Vagina (tissue), 2 donors: ENCODE data around the gene EXOC6B. TPM values are rescaled to one million over a fixed set of nuclear protein-coding genes. Genes with fewer than 3 reads are reported as not detected.

ENCODE experiments used
- DNase-seq, 2 donors: peaks; one replicate each; pipeline ENCODE4 v3.0.0-alpha.2; 2017; ENCODE audit errors: extremely low spot score in 2 of 2
- H3K27ac ChIP-seq: fragments of 200-600 bp; sonication (generic); one replicate; pipeline ENCODE4 v1.5.1; 2019
- H3K27me3 ChIP-seq: fragments of 200-600 bp; sonication (generic); one replicate; pipeline ENCODE4 v1.5.1; 2019
- H3K36me3 ChIP-seq, 2 donors: fragments of 200-600 bp; sonication (generic); one replicate each; pipeline ENCODE4 v1.5.1; 2017 to 2019
- H3K4me1 ChIP-seq: fragments of 200-600 bp; sonication (generic); one replicate; pipeline ENCODE4 v1.5.1; 2019
- H3K4me3 ChIP-seq, 2 donors: fragments of 200-600 bp; sonication (generic); 1 replicate in 1 of 2; 2 replicates in 1 of 2; pipeline ENCODE4 v1.5.1; 2016 to 2019
- H3K9me3 ChIP-seq: fragments of 200-600 bp; sonication (generic); one replicate; pipeline ENCODE4 v1.5.1; 2019
- CTCF ChIP-seq, 3 experiments: fragments of 450-650 bp in 2 of 3; fragments of 200-600 bp in 1 of 3; sonication (generic) in 1 of 3; IDR thresholded peaks; one replicate each; pipeline ENCODE4 v1.5.1; 2017 to 2019; ENCODE audit warnings: antibody characterized with exemption in 3 of 3, mild to moderate bottlenecking in 2 of 3, moderate library complexity in 2 of 3
- POLR2A ChIP-seq, 2 donors: fragments of 450-650 bp; IDR thresholded peaks; one replicate each; pipeline ENCODE4 v1.6.1; 2017; ENCODE audit warnings: antibody characterized with exemption in 2 of 2, mild to moderate bottlenecking in 2 of 2, moderate library complexity in 2 of 2
- POLR2AphosphoS5 ChIP-seq, 2 donors: sonication (generic); formaldehyde crosslinking; IDR thresholded peaks; one replicate each; pipeline ENCODE4 v1.9.0; 2017; ENCODE audit warnings: antibody characterized with exemption in 2 of 2, mild to moderate bottlenecking in 2 of 2, low read depth in 1 of 2; ENCODE audit not compliant: insufficient read depth in 1 of 2
- intact Hi-C: fragments of 100-400 bp; cut with DNase I; formaldehyde crosslinking; loops from one replicate; pipeline ENCODE4 v1.15.1; 2023
- total RNA-seq: library from RNA; depleted of rRNA; stranded (reverse); fragments of >200 nt; gene quantifications from one replicate; pipeline ENCODE4 v1.2.3, GENCODE V29; 2016

EXOC6B gene
- total RNA-seq, 1 donor from 2014 or later: 41.5 TPM

- Histone ChIP-seq H3K9me3 (no peaks in the 10 kb centered on the region), H3K27me3 (peaks cover 21% of the 10 kb centered on the region), H3K4me1 (peaks cover 75% of the 10 kb centered on the region)
These were observed 680.6 kb downstream of the EXOC6B start for GRCh38 chr2:72145289-72145657.

GRCh38 chr2:72144632-72145288 is 681.1 kb downstream of the EXOC6B start:
- peak in 1 of 2 donors; percentile 76 for DNase-seq
- Histone ChIP-seq H3K27me3 (peaks cover 21% of the 10 kb centered on the region), H3K36me3 (no peaks in the 10 kb centered on the region), H3K4me1 (peaks cover 70% of the 10 kb centered on the region), H3K9me3 (no peaks in the 10 kb centered on the region), H3K27ac (no peak overlapping the region), H3K4me3 (peak overlapping the region; percentile 40 to 42)
- TF ChIP-seq CTCF (IDR thresholded peaks at IDR 0.05) (no peak), POLR2AphosphoS5 (IDR thresholded peaks at IDR 0.05; ENCODE audit: insufficient read depth in 1 of 2, low read depth in 1 of 2) (peak in 1 of 2 donors; percentile 24)
- intact Hi-C loops: loop anchor here (10.0 kb wide), 2 partner anchors 210 to 440 kb away; no protein-coding TSS in a partner anchor

More at GRCh38 chr2:72145289-72145657, 680.6 kb downstream of the EXOC6B start:
- peak; percentile 58 to 77 for DNase-seq
- Histone ChIP-seq H3K27ac (peak overlapping the region; percentile 16), H3K4me3 (peak overlapping the region; percentile 40 to 42), H3K36me3 (no peaks in the 10 kb centered on the region)
- intact Hi-C loops: loop anchor here (10.0 kb wide), 2 partner anchors 210 to 440 kb away; no protein-coding TSS in a partner anchor
- no peak for TF ChIP-seq POLR2AphosphoS5 (IDR thresholded peaks at IDR 0.05; ENCODE audit: insufficient read depth in 1 of 2, low read depth in 1 of 2)
- no peak for TF ChIP-seq POLR2A (IDR thresholded peaks at IDR 0.05)
- TF ChIP-seq CTCF (IDR thresholded peaks at IDR 0.05): no peak

- peak in 1 of 2 donors; percentile 64 for DNase-seq
- no peak for TF ChIP-seq CTCF (IDR thresholded peaks at IDR 0.05)
- TF ChIP-seq POLR2AphosphoS5 (IDR thresholded peaks at IDR 0.05; ENCODE audit: insufficient read depth in 1 of 2, low read depth in 1 of 2): no peak
- TF ChIP-seq POLR2A (IDR thresholded peaks at IDR 0.05): no peak
- H3K27ac ChIP-seq: peak overlapping the region; percentile 51
- H3K4me3 ChIP-seq: peak overlapping the region; percentile 40 to 42
- peaks cover 65% of the 10 kb centered on the region for H3K4me1 ChIP-seq
- intact Hi-C loops: loop anchor here (10.0 kb wide), 2 partner anchors 209 to 441 kb away; no protein-coding TSS in a partner anchor
- peaks cover 21% of the 10 kb centered on the region for H3K27me3 ChIP-seq
- no peaks in the 10 kb centered on the region for H3K9me3 ChIP-seq
- H3K36me3 ChIP-seq: no peaks in the 10 kb centered on the region
These were observed 681.6 kb downstream of the EXOC6B start for GRCh38 chr2:72144274-72144631.

GRCh38 chr2:72143441-72144273 is 682.2 kb downstream of the EXOC6B start:
- Histone ChIP-seq H3K27ac (peak overlapping the region; percentile 51), H3K4me3 (peak overlapping the region; percentile 40 to 42), H3K36me3 (no peaks in the 10 kb centered on the region), H3K4me1 (peaks cover 65% of the 10 kb centered on the region), H3K9me3 (no peaks in the 10 kb centered on the region), H3K27me3 (peaks cover 21% of the 10 kb centered on the region)
- intact Hi-C loops: loop anchor here (10.0 kb wide), 2 partner anchors 209 to 441 kb away; no protein-coding TSS in a partner anchor
- TF ChIP-seq CTCF (IDR thresholded peaks at IDR 0.05) (no peak), POLR2A (IDR thresholded peaks at IDR 0.05) (no peak), POLR2AphosphoS5 (IDR thresholded peaks at IDR 0.05; ENCODE audit: insufficient read depth in 1 of 2, low read depth in 1 of 2) (no peak)
- peak; percentile 64 to 83 for DNase-seq
